Suprapubic skin (tissue), 4 donors: Measurements from ENCODE around the gene LTC4S. TPM values are rescaled to one million over a fixed set of nuclear protein-coding genes. Genes with fewer than 3 reads are reported as not detected.
A peak's percentile ranks its signal among the peaks of the same experiment; 100 is the strongest.

Experiments used
- DNase-seq, 2 donors: peaks; one replicate each; pipeline ENCODE4 v3.0.0-alpha.2; 2019; ENCODE audit warnings: low spot score in 2 of 2
- H3K27ac ChIP-seq: fragments of 200-600 bp; sonication (generic); one replicate; pipeline ENCODE4 v1.5.1; 2019
- H3K27me3 ChIP-seq: fragments of 200-600 bp; sonication (generic); one replicate; pipeline ENCODE4 v1.5.1; 2019
- H3K36me3 ChIP-seq: fragments of 200-600 bp; sonication (generic); one replicate; pipeline ENCODE4 v1.5.1; 2019
- H3K4me1 ChIP-seq: fragments of 200-600 bp; sonication (generic); one replicate; pipeline ENCODE4 v1.5.1; 2019
- H3K4me3 ChIP-seq: fragments of 200-600 bp; sonication (generic); one replicate; pipeline ENCODE4 v1.5.1; 2019; ENCODE audit warnings: mild to moderate bottlenecking
- H3K9me3 ChIP-seq: fragments of 200-600 bp; sonication (generic); one replicate; pipeline ENCODE4 v1.5.1; 2019
- CTCF ChIP-seq, 2 donors: fragments of 200-600 bp in 1 of 2; fragments of 450-650 bp in 1 of 2; sonication (generic) in 1 of 2; IDR thresholded peaks; one replicate each; pipeline ENCODE4 v1.5.1; 2016 to 2019; ENCODE audit warnings: antibody characterized with exemption in 2 of 2, mild to moderate bottlenecking in 1 of 2, moderate library complexity in 1 of 2
- EP300 ChIP-seq: sonication (generic); formaldehyde crosslinking; IDR thresholded peaks from one replicate; pipeline ENCODE4 v1.6.1; 2017; ENCODE audit warnings: antibody characterized with exemption
- POLR2A ChIP-seq, 2 donors: fragments of 450-650 bp; IDR thresholded peaks; one replicate each; pipeline ENCODE4 v1.6.1; 2017; ENCODE audit warnings: antibody characterized with exemption in 2 of 2, mild to moderate bottlenecking in 2 of 2, moderate library complexity in 2 of 2
- POLR2AphosphoS5 ChIP-seq, 3 donors: sonication (generic); formaldehyde crosslinking; IDR thresholded peaks; one replicate each; pipeline ENCODE4 v1.6.1; 2017; ENCODE audit warnings: antibody characterized with exemption in 3 of 3
- WGBS: methylation state at CpG from one replicate; pipeline ENCODE4 v1.1.5; 2018; 5-methylcytosine and 5-hydroxymethylcytosine counted together
- total RNA-seq, 4 donors: library from RNA; depleted of rRNA; stranded (reverse); fragments of >200 nt; gene quantifications; one replicate each; pipeline ENCODE4 v1.1.0, GENCODE V29; 2016

LTC4S gene
- total RNA-seq, 4 donors from 2014 or later: 3.5 to 7.9 (median 4.5) TPM

DNA sequence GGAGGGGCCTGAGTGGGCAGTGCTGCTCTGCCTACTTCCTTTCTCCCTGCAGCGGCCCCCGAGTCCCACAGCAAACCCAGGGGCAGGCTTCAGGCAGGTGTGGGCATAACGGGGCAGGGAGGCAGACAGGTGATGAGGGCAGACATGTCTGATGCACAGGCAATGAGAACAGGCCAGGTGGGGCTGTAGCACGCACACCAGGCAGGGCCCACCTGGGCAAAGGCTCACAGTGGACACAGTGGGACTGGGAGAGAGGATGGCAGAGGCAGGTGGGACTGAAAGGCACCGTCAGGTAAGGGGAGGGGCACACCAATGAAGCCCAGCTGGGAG, 5.8 kb downstream of the LTC4S start:
- no peak for TF ChIP-seq POLR2AphosphoS5 (IDR thresholded peaks at IDR 0.05)
- TF ChIP-seq POLR2A (IDR thresholded peaks at IDR 0.05): no peak
- no peak for TF ChIP-seq EP300
- no peak for TF ChIP-seq CTCF (IDR thresholded peaks at IDR 0.05)
- Histone ChIP-seq H3K9me3 (no peaks in the 10 kb centered on the region), H3K4me1 (peaks cover 61% of the 10 kb centered on the region), H3K4me3 (no peak overlapping the region), H3K36me3 (peaks cover 41% of the 10 kb centered on the region), H3K27me3 (no peaks in the 10 kb centered on the region), H3K27ac (no peak overlapping the region)
- DNase-seq: peak in 1 of 2 donors; percentile 70
- WGBS: 83% methylated on average over 5 of the region's 5 CpGs

GRCh38 chr5:179800071-179800695, 6.4 kb downstream of the LTC4S start:
- no peak overlapping the region for H3K4me3 ChIP-seq

GRCh38 chr5:179800696-179801201, 7.0 kb downstream of the LTC4S start:
- no peak overlapping the region for H3K27ac ChIP-seq
- TF ChIP-seq EP300: no peak
- TF ChIP-seq POLR2A (IDR thresholded peaks at IDR 0.05): no peak
- no peak for TF ChIP-seq POLR2AphosphoS5 (IDR thresholded peaks at IDR 0.05)
- H3K27me3 ChIP-seq: no peaks in the 10 kb centered on the region
- H3K36me3 ChIP-seq: peaks cover 41% of the 10 kb centered on the region
- WGBS: 89% methylated on average over 4 of the region's 12 CpGs
- DNase-seq: peak in 1 of 2 donors; percentile 72
- peaks cover 60% of the 10 kb centered on the region for H3K4me1 ChIP-seq
- no peak overlapping the region for H3K4me3 ChIP-seq
- no peaks in the 10 kb centered on the region for H3K9me3 ChIP-seq

More at GRCh38 chr5:179800071-179800695, 6.4 kb downstream of the LTC4S start:
- Histone ChIP-seq H3K36me3 (peaks cover 41% of the 10 kb centered on the region), H3K4me1 (peaks cover 61% of the 10 kb centered on the region), H3K27me3 (no peaks in the 10 kb centered on the region), H3K9me3 (no peaks in the 10 kb centered on the region), H3K27ac (no peak overlapping the region)
- TF ChIP-seq CTCF (IDR thresholded peaks at IDR 0.05) (no peak), POLR2A (IDR thresholded peaks at IDR 0.05) (no peak), EP300 (no peak), POLR2AphosphoS5 (IDR thresholded peaks at IDR 0.05) (no peak)
- DNase-seq: peak in 1 of 2 donors; percentile 77
- WGBS: 91% methylated on average over 20 of the region's 21 CpGs

DNA sequence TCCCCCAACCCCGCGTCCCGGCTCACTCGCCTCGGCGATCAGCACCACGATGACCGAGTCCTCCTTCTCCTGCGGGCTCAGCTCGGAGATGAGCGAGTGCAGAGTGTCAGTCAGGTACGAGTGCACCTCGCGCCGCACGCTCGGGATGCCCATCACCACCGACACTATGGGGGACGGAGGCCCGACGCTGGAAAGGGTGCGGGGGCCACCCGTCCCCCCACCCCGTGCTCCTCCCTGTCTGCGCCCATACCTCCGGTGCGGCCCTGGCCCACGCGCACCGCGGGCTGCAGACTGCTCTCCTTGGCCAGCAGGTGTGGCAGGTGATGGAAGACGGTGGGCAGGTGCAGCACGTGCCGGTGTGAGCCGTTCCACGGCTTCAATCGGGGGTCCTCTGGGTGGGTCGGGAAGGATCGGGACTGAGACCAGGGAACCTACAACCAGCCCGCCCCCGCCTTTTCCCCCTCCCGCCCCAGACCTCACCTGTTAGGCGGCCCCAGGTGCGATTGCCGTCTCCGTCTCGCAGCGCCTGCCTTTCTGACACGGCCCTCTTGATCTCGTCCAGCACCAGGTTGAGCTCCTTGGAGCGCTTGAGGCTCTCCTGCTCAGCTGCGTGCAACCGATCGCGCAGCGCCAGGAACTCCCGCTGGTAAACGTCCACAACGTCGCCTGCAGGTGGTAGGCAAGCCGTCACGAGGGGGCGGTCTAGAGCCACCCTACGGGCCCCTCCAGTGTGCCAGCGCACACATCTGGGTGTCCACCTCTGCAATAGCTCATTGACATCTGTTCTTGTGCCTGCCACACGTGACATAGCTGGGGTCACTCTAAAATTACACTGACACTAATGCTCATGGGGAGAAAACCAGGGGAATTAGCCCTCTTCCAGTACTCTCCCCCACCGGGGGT, 7.8 kb downstream of the LTC4S start:
- H3K9me3 ChIP-seq: no peaks in the 10 kb centered on the region
- H3K27me3 ChIP-seq: no peaks in the 10 kb centered on the region
- H3K36me3 ChIP-seq: peaks cover 41% of the 10 kb centered on the region
- DNase-seq: peak; percentile 85 to 88
- no peak overlapping the region for H3K27ac ChIP-seq
- no peak overlapping the region for H3K4me3 ChIP-seq
- peaks cover 57% of the 10 kb centered on the region for H3K4me1 ChIP-seq
- no peak for TF ChIP-seq POLR2A (IDR thresholded peaks at IDR 0.05)
- TF ChIP-seq CTCF (IDR thresholded peaks at IDR 0.05): peak in 1 of 2 donors; percentile 70
- 58% methylated on average over 61 of the region's 67 CpGs for WGBS

DNA sequence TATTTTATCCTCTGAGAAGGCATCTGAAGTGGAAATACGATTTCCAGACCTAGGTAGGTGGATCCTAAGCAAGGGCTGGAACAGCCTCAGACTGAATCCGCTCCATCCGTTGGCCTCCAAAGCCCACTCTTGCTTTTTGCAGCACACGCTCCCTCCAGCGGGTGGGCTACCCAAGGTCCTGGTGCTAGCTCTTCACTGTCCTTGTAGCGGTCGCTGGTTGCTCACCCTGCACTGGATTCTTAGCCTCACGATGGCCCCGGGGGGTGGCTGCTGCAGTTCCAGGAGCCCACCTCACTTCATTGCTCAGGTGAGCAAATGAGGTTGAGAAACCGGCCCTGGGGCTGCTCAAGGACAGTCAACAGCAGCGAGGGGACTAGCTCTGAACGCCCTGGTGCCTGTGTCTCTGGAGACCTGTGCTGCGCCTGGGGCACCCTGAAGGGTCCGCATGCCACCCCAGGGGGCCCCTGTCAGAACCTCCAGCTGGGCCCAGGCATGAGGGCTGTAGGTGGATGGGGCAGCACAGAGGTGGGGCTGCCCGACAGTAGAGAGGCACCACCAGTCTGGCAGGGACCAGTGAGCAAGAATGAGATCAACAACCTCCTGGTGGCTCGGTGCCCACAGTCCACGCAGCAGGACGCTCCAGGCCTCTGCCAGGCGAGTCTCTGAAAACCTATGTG, 8.6 kb downstream of the LTC4S start:
- Histone ChIP-seq H3K9me3 (no peaks in the 10 kb centered on the region), H3K27ac (no peak overlapping the region), H3K36me3 (peaks cover 39% of the 10 kb centered on the region), H3K27me3 (no peaks in the 10 kb centered on the region), H3K4me1 (peaks cover 50% of the 10 kb centered on the region), H3K4me3 (no peak overlapping the region)
- DNase-seq: no peak
- TF ChIP-seq EP300 (no peak), POLR2A (IDR thresholded peaks at IDR 0.05) (no peak), POLR2AphosphoS5 (IDR thresholded peaks at IDR 0.05) (no peak), CTCF (IDR thresholded peaks at IDR 0.05) (no peak)
- 89% methylated on average over 15 of the region's 19 CpGs for WGBS
